ENCODE results near the gene ORM1.
"Not testable (repeated sequence)": the region's sequence is repeated elsewhere in the genome, so short reads cannot be mapped to it uniquely, and the experiment has no call there.

Gene ORM1

GRCh38 chr9:114322831-114323531 is at the start of gene ORM1:
TSS of gene ORM1 (plus strand) at chr9:114323098. CDS start at chr9:114323134, 36 bp downstream.
- not testable (repeated sequence) for DNase-seq (ENCODE audit: low spot score)

DNA sequence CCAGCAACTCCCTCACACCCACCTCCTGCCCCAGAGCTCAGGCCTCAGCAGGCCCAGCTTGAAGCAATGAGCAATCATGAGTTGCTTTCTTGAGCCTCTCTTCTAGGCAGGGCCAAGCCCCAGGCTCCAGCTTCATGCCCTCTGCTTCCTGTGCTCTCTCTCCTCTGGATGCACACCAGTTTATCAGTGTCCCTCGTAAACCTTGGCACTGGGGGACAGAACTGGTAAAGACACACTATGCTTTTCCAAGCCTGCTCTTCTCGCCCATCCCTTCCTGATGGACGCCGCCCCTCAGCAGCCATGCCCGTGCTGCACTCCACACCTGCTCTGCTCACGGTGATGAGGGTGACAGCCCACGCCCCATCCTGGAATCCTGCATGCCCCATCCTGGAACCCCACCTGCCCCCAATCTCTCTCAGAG is 49.4 kb upstream of the ORM1 start:
- no peak for DNase-seq (ENCODE audit: low spot score)

- no peak for DNase-seq (ENCODE audit: low spot score)
Observed at GRCh38 chr9:114274217-114274616, 48.7 kb upstream of the ORM1 start.

- no peak for DNase-seq (ENCODE audit: low spot score)
Observed at GRCh38 chr9:114275246-114276004, 47.5 kb upstream of the ORM1 start.

DNA sequence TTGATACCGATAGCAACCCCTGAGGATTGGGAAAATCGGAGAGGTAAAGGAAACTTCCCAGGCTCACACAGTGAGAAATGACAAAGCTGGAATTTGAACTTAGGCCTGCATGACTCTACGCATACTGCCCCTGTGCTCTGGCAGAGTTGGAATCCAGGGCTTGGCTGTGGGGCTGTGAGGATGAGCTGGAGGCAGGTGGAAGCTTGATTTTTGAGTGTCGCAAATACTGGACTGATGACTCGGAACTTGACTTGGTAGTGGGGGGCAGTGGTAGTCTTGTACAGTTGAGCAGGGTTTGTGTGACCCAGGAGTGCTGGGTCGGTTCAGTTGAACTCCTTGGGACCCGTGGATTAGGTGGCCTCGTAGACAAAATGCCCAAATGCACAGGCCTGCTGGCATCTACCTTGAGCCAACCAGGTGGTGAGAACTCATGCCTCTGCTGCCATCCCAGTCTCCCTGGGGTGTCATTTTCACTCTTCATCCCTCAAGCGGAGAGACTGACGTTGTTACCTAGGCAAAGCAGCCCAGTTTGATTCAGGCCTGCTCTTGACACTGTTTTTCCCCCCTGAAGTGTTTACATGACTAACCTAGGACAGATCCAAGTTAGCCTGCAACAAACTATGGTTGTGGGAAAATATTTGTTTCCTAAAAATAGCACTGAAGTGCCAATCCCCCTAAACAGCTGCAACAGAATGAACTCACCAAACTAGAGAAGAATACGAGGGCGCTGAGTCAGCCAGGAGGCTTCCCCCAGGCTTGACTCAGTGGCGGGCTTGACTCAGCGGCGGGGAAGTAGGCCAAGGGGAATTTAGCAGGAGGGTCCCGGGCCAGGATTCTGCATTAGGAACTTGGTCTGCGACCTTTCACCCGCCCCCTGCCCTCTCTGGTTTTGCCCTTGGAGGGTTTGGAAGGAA is 45.7 kb upstream of the ORM1 start:
- no peak for DNase-seq (ENCODE audit: low spot score)

DNA sequence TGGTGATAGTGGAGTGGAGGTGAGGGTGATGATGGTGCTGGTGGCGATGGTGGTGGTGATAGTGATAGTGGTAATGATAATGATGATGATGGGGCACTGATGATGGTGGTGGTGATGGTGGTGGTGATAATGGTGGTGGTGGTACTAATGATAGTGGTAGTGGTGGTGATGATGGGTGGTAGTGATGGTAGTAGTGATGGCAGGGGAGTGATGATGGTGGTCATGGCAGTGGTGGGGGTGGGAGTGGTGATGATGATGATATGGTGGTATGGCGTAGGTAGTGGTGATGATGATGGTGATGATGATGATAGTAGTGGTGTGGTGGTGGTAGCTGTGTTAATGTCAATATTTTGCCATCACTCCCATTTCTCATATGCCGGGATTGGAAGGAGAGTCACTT is 44.5 kb upstream of the ORM1 start:
- DNase-seq (ENCODE audit: low spot score), result no peak

DNA sequence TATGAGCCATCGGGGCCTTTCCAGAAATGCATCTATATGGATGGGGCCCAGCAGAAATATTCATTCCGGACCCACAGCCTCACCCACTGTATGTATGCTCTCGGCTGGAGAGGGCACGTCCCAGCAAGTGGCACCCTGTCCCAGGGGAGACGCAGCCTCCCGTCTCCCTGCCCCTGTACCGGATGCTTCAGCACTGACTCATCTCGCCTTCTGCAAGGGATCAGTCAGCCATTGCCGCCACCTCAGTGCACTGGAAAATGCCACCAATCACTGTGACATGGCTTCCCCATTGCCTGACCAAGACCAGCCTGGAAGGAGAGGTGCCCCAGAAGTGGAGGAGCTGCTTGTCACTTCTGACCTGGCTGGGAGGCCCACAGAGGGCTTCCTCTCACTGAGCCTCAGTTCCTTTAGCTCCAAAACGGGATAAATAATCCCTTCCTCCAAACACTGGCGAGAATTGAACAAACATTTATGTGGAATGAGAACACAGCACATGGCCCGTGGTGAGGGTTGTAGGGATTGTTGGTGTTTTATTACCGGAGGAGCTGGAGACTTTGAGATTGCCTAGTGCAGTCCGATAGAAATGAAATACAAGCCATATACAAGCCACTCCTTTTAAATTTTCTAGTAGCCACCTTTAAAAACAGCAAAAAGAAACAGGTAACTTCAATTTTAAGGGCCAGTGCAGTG is 43.9 kb upstream of the ORM1 start:
- DNase-seq (ENCODE audit: low spot score), result no peak

- no peak for DNase-seq (ENCODE audit: low spot score)
Observed at GRCh38 chr9:114279693-114280092, 43.2 kb upstream of the ORM1 start.

DNA sequence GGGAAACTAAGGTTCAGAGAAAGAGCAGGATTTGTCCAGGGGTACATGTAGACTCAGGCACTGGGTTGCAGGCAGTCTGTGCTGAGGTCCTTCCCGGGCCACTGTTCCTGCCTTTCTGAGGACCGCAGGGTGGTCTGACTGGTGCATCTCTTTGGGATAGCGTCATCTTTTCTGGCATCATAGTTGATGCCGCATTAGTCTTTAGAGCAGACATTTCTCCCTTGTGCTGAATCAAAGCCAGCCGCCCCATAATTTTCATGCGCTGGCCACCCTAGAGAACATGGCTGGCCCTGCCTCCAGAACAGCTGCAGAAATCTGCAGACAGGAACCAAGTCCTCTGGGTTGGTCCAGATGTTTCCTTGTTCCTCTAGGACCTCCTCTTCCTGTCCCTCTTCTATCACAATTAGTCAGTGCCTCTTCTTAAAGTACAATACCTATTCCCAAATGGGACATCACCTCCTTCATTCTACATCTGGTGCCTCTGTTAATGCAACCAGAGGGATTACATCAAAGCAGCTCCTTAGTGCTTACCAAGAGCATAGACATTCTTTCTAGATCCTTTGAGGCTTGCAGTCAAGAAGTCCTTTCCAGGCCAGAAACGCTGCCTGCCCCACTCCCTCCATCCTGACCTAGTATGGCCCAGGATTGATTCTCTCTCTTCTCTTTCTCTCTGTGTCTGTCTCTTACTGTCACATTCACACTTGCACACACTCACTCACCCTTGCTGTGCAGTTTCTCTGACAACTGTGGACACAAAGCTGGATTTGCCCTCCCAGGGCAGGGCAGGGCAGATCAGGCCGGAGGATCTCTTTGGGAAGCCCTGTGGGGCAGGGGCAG is 42.0 kb upstream of the ORM1 start:
- no peak for DNase-seq (ENCODE audit: low spot score)

GRCh38 chr9:114281473-114282103 is 41.3 kb upstream of the ORM1 start:
- no peak for DNase-seq (ENCODE audit: low spot score)

DNA sequence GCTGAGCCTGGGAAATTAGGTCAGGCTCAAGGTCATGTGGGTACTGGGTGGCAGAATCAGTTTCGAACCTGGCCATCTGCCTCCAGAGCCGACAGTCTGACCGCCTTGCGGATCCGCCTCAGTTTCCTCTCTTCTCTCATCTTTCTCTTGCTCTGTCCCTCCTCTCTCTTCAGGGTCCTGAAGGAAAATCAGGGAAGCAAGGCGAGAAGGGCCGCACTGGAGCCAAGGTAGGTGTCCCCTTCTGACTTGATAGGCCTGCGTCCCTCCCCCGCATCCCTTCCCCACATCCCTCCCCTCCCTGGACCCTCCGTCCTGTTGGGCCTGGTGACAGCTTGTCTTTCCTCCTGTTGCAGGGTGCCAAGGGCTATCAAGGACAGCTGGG is 40.8 kb upstream of the ORM1 start:
- DNase-seq (ENCODE audit: low spot score), result no peak

DNA sequence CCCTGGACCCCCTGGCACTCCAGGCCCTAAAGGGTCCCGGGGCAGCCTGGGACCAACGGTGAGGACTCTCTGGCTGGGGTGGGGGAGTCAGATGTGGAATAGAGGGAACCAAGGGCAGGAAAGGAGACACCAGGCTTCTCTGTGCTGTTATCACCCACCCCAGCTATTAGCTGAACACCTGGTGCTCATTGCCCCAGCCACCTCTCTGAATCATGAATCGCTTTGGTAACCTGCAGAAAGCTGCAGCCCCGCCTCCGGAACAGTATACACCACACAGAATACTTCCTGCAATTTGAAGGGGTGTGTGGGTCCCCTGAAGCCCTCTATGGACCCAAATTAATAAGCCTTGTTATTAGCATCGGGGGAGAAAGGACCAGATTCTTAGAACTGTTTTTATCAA is 40.4 kb upstream of the ORM1 start:
- no peak for DNase-seq (ENCODE audit: low spot score)

- peak; percentile 53 for DNase-seq (ENCODE audit: low spot score)
Observed at GRCh38 chr9:114282926-114283325, 40.0 kb upstream of the ORM1 start.

GRCh38 chr9:114283551-114284111 is 39.3 kb upstream of the ORM1 start:
- no peak for DNase-seq (ENCODE audit: low spot score)

DNA sequence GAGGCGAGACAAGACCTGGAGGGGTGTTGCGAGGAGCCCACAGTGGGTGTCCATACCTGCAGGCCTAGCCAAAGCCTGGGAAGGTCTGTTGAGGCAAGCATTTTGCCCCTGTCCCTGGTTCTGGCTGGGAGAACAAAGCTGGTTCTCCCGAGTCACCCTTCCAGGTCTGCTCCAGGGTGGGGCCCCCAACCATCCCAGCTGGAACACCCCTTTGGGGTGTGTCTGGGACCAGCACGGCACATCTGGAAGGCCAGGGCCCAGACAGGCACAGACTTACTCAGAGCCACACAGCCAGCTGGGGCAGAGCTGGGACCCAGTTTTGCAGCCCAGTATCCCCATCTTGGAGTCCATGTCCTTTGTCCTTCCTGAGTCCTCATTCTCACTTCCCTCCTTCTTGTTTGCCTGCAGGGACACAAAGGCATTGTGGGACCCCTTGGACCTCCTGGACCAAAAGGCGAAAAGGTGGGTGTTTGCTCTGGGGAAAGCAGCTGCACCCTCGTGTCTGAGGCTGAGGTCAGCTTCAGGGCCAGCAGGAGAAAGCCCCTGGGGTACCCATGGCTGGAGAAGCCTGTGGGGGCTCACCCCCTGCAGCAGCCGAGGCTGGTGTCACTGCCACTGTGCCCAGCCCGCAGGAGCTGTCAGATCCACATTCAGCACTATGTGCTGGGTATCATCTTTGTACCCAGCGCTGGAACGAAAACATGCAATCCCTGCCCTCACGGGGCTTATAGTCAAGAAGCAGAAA is 38.4 kb upstream of the ORM1 start:
- no peak for DNase-seq (ENCODE audit: low spot score)

DNA sequence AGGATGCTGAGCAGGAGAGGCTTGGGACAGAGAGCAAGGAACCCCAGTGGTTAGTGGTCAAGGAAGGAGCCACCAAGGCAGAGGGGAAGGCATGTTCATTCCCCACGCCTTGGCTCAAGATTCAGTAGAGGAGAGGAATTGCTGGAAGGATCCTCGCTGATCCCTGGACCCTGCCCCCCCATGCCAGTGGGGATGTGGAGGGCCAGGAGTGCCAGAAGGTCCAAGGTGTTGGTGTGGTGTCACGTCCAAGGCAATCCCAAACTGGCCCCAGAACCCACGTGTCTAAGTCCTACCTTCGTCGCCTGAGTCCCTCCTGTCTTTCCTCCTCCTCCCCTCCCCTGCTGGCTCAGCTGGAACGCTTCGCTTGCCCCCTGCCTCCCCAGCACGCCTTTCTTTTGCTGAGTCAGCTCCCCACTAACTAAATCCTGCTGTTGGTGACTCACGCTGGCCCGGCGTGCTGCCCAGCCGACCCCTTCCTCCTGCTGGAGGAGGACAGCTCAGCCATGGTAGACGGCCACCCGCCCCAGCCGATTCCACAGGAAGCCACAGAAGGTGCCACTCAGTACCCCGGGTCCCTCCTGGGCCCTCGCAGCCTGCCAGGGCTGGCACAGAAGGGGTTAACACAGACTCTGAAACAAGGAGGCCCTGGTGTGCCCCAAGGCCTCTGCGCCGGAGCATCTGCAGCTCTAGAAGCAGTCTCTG is 37.6 kb upstream of the ORM1 start:
- DNase-seq (ENCODE audit: low spot score), result no peak

- DNase-seq (ENCODE audit: low spot score), result no peak
Observed at GRCh38 chr9:114286146-114286679, 36.7 kb upstream of the ORM1 start.

DNA sequence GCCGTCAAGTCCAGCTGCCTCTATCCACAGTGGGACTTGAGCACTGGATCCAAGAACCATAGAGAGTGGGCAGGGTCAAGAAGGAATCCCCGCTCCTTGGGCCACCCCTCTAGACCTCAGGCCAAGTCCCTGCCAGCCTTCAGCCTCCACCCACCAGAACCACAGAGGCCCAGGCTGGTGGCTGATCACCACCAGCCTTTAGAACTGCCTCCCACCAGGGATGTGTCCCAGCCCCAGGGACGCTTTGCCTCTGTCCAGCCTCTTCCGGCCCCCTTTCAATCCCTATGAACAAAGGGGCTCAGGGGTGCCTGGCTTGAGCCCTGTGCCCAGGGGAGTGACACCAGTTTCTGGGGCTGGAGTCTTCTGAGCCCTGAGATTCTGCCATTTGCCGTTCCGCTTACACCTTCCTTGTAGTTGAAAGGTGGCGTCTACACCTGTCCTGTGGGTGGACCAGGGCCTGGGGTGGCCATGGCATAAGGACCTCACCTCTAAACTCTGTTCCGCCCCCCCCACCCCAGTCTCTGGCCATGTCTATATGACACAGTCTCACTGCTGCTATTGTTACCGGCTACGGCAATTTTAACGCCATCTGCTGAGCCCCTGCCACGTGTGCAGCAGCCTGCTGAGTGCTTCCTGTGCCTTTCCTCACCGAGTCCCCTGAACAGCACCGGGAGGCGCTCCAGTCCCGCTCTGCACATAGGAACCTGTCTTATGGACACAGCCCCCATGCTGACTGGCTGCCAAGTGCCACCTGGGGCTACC is 35.7 kb upstream of the ORM1 start:
- no peak for DNase-seq (ENCODE audit: low spot score)

Measured in NAMALWA (cell line).